Stimulated activated CD8-positive, alpha-beta memory T cell treated with anti-CD3 and anti-CD28 coated beads, Interleukin-15, amount 100 ng/mL, for 48 hours (primary cell): Measurements from ENCODE around the gene PRKAR2B.
"Not testable (repeated sequence)": the region's sequence is repeated elsewhere in the genome, so short reads cannot be mapped to it uniquely, and the experiment has no call there.

ENCODE experiments used
- DNase-seq, 2 donors: peaks; one replicate each; pipeline ENCODE4 v3.0.0-alpha.2; 2020; ENCODE audit warnings: low read depth in 2 of 2

Gene PRKAR2B

DNA sequence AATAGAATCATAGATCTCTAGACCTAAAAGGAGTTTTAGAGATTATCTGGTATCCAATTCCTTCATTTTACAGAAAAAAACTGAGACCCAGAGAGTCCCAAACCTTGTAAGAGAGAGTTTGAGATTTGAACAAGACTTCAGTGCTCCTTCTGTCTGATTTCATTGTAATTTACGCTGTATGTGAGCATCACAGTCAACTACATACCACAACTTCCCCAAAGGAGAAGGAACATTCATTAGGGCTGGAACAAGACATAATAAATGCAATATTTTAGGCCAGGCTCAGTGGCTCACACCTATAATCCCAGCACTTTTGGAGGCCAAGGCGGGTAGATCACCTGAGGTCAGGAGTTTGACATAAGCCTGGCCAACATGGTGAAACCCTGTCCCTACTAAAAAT is 17.3 kb upstream of the PRKAR2B start:
- DNase-seq: no peak

DNA sequence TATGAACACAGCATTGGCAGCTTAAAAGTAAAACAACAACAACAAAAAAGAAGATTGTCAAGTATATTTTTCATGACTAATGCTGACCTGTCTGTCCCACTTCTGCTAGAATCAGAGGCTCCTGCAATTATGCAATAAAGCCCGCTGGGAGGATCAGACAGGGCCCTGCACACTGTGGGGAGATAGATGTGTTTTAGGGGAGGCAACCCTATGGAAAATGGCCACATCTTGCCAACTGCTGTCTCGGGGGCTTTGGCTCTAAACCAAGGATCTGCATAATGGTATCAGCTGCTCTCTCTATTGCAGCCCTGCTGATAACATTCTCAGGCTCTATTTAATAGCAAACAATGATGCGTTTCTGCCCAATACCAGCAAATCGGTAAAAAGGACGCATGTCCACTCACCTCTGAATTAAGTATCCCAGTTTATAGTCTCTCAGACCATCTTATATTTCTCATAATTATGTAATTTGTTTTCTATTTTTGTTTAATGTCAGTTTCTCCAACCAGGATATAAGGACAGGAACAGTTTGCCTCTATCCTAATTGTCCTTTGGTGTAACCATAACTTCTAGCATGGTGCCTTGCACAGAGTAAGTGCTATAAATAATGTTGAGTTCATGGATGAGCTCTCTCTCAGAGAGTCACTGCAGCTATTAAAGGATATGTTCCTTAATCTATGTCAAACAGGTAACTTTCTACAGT is 15.3 kb upstream of the PRKAR2B start:
- no peak for DNase-seq

DNA sequence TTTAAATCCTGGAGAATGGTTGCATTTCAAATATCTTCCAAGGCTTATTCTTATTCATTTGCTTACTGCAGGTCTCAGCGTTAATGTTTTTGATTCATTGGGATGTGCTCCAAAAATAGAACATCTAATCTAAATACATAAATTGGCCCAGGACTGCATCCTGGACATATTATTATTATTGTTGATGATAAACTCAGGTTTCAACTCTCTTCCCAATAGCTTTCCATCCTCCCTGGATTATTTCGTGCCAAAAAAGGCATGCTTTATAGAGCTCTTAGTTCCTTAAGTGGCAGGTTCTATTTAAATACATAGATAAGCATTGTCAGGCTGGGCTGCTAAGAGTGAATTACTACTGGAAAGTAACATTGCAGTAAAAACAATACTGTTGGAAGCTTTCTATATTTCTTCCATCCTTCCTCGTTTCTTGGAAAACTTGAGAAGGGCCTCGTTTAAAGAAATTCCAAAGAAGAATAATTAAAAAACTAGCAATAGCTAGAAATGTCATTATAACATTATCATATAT is 14.7 kb upstream of the PRKAR2B start:
- DNase-seq: no peak

DNA sequence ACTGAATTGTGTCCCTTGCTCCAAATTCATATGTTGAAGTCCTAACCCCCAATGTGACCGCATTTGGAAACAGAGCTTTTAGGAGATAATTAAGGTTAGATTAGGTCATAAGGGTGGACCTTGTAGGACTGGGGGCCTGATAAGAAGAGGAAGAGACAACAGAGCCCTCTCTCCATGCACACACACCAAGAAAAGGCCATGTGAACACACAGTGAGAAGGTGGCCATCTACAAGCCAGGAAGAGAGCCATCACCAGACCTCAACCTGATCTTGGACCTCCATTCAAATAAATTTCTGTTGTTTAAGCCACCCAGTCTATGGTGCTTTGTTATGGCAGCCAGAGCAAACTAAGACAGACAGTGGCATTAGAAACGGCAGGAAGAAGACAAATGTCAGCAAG is 12.5 kb upstream of the PRKAR2B start:
- no peak for DNase-seq

DNA sequence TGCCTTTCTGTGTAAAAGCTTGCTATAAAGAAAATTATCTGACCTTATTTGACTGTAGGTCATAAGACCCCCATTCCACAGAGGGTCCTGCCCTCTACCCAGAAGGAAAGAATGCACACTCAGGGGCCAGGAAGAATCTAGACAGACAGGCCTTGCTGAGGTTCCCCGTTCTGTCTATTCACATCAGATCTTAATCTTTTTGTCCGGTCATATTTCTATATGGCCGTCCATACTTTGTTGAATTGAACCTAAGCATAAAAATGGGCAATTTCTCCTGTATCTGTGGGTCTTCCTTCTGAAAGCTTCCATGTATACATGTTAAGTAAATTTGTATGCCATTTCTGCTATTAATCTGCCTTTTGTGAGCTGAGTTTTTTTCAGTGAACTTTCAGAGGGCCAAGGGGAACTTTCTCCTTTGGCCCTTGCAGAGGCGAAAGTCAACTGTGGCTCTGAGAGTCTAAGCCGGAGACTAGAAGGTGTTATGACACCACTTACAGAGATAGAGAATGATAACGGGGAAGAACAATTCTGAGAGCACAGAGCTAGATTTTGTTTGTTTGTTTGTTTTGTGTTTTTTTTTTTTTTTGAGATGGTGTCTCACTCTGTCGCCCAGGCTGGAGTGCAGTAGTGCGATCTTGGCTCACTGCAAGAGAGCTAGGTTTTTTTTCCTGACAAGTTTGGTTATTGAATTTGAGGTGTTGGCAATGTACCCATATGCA is 11.6 kb upstream of the PRKAR2B start:
- DNase-seq: no peak

DNA sequence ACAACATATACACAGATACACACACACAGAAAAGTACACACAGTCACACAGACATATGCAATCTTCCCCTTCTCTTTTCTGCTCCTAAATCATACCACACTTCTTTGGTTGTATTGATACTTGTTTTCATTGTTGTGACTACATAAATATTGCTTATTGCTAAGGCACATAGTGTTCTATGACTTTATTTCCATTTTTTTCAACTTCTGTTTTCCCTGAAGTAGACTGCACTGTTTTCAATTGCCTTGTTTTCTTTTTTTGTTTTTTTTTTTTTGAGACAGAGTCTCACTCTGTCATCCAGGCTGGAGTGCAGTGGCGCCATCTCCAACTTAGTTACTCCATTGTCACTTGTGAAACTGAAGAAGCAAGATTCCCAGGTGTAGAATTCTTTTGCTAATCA is 10.0 kb upstream of the PRKAR2B start:
- DNase-seq: no peak

DNA sequence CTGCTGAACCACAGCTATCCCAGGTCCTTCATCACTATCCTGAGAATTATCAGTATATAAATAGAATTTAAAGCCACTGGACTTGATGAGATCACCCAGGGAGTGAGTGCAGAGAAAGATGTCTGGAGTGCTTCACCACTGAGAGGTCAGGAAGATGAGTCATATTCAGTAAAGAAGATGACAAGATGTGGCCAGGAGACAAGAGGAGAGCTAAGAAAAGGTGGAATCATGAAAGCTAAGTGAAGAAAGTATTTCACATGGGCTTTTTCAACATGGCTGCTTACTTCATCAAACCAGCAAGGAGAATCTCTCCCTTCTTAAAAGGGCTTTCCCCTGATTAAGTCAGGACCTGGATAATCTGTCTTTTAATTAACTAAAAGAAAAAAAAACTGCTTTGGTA is 9.1 kb upstream of the PRKAR2B start:
- no peak for DNase-seq

DNA sequence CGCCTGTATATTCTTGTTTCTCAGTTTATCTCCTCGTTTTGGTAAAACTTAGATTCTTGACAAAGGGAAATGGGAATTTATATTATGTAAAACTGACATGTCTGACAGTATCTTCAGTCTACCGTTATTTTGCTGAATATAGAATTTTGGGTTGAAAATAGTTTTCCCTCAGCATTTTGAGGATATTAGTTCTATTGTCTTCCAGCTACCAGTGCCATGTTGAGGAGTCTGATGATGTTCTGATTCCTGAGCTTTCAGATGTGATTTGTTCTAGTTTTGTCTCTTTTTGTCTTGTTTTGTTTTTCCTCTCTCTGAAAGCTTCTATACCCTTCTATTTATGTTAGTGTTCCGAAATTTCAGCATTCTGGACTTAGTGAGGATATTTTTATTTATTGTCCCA is 8.0 kb upstream of the PRKAR2B start:
- no peak for DNase-seq

DNA sequence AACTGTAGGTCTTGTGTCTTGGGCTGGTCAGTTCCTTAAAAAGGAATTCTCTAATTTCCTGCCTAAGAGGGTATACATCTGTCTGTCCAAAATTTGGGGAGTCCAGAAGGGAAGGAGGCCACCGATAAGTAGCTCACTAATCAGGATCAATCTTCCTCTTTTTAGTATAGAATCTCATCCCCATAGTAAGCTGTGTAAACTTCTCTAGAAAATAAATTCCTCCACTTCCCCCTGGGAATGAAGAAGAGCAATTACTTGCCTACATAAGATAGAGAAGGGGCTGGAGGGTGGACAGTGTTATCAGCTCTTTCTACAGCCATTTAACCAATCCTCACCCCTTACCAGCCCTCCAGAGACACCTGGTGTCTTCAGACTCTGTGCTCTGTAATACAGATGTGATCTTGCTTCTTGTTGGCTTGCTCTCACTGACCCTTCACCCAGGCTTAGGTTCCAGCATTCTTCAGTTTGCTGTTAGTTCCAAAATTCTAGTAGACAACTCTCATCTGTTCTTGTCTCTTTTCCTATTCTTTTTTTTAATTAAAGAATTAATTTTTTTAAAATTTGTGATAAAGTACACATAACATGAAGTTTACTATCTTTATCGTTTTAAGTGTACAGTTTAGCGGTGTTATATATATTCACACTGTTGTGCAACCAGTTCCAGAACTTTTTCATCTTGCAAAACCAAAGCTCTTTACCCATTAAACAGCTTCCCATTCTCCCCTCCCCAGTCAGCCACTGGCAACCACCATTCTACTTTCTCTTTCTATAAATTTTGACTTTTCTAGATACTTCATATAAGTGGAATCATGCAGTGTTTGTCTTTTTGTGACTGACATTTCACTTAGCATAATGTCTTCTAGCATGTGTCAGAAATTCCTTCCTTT is 6.5 kb upstream of the PRKAR2B start:
- DNase-seq: no peak

DNA sequence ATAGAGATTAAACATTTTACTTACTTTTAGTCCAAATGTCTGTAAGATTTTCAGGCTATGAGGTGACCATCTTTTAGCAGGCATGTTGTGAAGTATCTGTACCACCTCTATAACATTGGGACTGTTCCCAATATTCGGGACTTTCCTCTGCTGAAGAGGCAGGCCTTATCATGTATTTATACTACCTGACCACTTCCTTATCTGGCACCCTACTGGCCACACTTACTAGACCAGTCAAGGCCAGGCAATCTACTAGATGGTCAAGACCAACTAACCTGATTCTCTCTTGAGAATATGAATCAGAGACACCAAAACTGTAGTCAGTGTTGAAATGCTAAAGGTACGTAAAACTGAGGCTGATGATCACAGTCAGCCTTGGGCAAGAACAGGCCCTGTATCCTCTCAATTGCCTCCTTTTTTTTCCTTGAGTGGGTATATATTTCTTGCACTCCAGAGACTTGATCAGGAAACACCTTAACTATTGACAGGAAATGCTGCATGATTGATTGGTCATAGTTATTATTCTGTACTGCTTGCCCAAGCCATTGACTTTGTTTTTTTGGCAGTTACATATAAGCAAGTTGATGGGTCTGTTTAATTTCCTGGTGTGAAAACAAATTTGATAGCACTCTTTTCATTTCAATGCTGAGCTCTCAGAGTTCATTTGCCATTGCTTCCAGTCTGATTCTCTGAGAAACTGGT is 5.2 kb upstream of the PRKAR2B start:
- DNase-seq: no peak

DNA sequence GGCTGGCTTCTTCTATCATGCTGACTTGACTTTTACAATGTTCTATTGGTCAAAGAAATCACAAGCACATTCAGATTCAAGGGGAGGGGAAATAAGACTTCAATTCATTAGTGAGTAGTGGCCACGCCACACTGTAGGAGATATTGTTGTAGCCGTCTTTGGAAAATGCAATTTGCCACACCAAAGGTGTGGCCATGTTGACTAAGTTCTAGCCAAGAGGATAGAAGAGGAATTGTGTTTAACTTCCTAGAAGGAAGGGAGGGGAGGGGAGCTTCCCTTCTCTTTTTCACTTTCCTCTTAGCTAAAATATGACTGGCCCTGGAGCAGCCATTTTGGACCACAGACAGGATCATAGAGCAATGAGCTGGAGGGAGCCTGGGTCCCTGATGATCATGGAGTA is 3.4 kb upstream of the PRKAR2B start:
- DNase-seq: no peak

DNA sequence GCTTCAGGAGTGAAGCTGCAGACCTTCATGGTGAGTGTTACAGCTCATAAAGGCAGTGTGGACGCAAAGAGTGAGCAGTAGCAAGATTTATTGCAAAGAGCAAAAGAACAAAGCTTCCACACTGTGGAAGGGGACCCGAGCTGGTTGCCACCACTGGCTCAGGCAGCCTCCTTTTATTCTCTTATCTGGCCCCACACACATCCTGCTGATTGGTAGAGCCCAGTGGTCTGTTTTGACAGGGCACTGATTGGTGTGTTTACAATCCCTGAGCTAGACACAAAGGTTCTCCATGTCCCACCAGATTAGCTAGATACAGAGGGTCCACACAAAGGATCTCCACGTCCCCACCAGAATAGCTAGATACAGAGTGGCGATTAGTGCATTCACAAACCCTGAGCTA is 2.7 kb upstream of the PRKAR2B start:
- DNase-seq: not testable (repeated sequence)

DNA sequence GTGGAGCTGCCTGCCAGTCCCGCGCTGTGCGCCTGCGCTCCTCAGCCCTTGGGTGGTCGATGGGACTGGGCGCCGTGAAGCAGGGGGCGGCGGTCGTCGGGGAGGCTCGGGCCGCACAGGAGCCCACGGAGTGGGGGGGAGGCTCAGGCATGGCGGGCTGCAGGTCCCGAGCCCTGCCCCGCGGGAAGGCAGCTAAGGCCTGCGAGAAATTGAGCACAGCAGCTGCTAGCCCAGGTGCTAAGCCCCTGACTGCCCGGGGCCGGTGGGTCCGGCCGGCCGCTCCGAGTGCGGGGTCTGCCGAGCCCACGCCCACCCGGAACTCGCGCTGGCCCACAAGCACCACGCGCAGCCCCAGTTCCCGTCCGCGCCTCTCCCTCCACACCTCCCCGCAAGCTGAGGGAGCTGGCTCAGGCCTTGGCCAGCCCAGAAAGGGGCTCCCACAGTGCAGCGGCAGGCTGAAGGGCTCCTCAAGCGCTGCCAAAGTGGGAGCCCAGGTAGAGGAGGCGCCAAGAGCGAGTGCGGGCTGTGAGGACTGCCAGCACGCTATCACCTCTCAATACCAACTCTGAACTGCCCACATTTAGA is 2.1 kb upstream of the PRKAR2B start:
- not testable (repeated sequence) for DNase-seq

DNA sequence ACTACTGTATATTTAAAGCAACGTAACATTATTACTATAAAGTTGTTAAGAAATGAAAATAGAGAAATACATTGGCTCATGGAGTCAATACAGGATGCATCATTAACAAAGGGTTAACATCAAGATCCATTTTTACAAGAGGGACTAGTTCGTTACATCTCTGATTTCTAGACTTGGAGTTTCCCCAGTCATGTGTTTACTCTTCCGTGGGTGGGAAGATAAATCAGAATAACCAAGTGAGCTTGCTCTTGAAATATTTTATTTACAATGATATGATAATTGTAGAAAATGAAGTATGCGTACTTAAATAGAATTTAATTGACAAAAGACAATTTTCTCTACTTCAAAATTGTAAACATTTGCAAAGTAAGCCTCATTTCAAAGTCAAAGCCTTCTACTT is 1.0 kb upstream of the PRKAR2B start:
- DNase-seq: no peak

DNA sequence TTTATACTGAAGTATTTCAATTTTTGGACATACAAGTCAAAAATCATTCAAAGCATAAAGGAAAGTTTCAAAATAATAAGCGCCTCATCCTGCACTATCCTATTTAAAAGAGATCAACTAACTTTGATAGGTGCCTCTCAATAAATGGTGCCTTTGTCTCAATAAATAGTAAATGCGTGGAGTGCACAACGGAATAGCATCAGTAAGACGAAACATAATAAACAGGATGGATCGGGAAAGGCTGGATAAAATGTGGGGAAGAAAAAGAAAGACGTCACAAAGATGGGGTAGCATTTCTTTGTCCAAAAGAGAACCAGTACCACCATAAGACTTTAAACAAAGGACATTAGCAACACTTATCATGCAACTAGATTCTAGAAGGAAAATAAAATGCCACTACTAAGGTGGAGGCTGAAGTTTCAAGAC is 571 bp upstream of the PRKAR2B start:
- DNase-seq: no peak

DNA sequence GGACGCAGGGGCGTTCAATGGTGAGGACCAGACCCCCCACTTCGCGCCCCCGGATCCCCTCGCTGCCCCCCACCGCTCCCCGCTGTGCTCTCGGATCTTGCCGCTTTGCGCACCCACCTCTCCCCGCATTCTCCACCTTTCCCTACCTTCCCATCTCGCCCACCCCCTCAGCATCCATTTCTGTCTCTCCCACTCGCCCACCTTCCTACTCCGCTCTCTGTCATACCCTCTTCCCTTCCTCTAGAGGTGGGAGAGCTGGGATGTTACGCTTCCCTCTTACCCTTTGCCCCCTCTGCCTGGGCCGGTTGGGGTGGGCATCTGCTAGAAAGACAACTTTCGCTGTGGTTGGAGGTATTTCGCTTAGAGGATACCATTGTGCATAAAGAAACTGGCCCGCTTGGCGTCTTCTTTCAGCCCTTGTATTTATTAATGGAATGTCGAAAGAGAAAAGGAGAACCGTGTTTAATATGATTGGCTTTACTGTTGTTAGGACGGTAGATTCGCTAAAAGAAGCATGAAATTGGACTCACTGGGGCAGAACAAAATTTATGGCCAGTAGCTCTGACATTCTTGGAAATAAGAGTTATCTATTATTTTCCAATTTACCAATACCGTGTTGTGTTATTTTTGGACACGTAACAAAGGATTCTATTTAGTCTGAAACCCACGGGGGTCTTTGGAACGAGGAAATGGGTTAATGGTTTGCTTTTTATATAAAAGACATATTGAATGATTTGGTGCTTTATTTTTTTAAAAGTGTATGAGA is 873 bp downstream of the PRKAR2B start:
- no peak for DNase-seq

DNA sequence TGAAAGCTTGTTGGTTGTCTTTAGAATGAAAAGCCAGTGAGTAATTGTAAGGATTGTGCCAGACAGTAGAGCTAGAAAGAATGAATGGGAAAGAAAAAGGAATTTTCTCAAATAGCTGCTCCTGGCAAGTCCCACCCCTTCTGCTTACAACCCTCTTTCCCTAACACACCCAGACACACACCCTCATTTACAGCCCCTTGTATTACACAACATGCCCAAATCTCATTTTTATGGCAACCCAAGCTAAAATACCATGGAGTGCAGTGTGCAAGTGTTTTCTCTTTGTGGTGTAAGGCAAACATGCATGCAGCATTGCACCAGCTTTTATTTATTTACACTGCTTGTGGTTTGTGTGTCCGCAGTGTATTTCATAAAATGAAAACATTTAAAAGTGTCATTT is 1.5 kb downstream of the PRKAR2B start:
- no peak for DNase-seq

DNA sequence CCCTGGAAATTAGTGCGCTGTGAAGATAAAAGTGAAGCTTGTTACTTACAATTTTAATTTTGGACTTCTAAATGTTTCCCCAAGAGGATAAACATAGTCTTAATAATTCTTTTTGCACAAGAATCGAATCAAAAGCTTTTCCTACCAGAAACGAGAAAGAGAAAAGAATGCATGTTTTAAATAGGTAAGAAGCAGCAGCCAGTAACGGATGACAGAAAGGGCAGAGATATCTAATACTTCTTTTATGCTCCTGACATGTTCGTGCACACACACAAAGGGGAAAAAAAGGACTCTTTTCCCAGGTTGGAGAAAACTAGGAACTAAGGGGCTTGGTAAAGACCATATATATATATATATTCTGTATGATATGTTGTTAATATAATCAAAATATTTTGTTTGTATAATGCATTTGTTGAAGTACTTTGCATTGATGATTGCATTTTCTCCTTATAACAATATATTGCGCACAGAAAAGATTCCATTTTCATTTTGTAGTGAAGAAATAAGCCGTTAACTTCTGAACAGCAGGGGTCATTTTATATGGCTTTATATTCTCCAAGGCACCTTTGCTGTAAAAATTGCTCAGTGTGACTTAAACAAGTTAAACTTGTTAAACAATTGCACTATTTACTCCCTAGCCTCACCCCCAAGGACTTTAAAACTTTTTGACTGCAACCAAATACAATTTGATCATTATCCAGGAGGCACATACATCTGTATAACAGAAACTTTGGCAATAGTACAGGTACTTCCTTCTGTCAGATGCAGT is 2.2 kb downstream of the PRKAR2B start:
- no peak for DNase-seq

DNA sequence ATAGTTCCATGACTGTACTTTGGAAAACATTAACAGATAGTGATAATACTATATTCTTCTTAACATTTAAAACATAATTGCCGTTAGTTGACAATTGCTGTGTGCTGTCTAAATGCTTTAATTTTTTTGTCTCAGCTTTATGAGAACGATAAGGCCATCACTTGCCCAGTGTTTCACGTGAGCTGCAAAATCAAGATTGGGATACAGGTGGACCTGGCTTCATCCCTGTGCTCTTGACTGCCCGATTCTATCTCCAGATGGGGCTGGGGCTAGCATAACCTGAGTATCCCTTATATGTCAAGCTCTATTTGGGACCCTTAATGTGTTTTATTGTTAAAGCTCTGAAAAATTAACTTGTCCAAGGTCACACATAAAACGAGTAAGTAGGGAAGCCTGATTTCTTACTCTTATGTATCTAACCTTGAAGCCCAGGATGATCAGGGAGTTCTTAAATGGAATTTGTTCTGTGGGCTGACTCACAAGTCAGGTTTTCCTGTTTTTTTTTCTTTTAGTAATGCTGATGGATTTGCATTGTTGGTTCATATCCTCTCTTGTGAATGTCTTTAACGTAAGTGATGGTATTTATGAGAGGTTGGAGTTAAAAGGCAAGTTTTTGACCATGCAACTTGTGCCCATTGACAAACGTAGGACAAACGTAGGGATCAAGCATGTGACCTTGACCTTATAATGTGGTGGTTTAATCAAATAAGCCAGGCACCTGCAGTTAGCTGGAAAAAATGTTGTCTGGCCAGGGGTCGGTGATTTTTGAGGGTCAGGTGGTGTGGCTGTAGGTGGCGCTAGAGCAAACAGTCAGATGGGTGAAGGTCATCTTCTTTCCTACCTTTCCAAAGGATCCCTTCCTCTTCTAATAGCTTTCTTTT is 3.6 kb downstream of the PRKAR2B start:
- no peak for DNase-seq
